Measurements from ENCODE around the gene EBF4. TPM values are rescaled to one million over a fixed set of nuclear protein-coding genes. Genes with fewer than 3 reads are reported as not detected.

The EBF4 gene
- total RNA-seq, 1 experiment from 2014 or later, result 11.4 TPM

GRCh38 chr20:2703716-2704475, 11.3 kb downstream of the EBF4 start:
- no peak for ATAC-seq
- H3K27ac ChIP-seq (ENCODE audit: low read depth, low read length), result no peak overlapping the region
- ChIA-PET CTCF (interaction anchor here (0.6 kb wide), 1 partner anchor 10 kb away, joined by 5 read pairs; no protein-coding TSS in a partner anchor), POLR2A (no interaction called here), RAD21 (ENCODE audit: low non-redundant PET in 1 of 2, low total read pairs in 2 of 2, uncharacterized antibody in 2 of 2, unreplicated experiment in 2 of 2) (no interaction called here)
- H3K36me3 ChIP-seq (ENCODE audit: control insufficient read depth in 1 of 2, insufficient read depth in 2 of 2, low read length in 2 of 2), result no peaks in the 10 kb centered on the region
- H3K27me3 ChIP-seq (ENCODE audit: insufficient read depth, low read length), result no peaks in the 10 kb centered on the region
- no peak overlapping the region for H3K9ac ChIP-seq (ENCODE audit: low read length)
- no peaks in the 10 kb centered on the region for H3K9me3 ChIP-seq (ENCODE audit: control insufficient read depth in 1 of 2, insufficient read depth in 1 of 2, low read depth in 1 of 2, low read length in 2 of 2)
- no peaks in the 10 kb centered on the region for H3K9me2 ChIP-seq (ENCODE audit: insufficient read depth)
- H3K4me2 ChIP-seq (ENCODE audit: low read length), result no peak overlapping the region
- H3K4me1 ChIP-seq (ENCODE audit: control insufficient read depth in 1 of 2, insufficient read depth in 2 of 2, low read length in 2 of 2), result no peaks in the 10 kb centered on the region
- TF ChIP-seq CBX3 (IDR thresholded peaks at IDR 0.05; ENCODE audit: low read depth) (no peak), POLR2AphosphoS5 (IDR thresholded peaks at IDR 0.05; ENCODE audit: low read depth, low read length) (no peak), ZNF274 (IDR thresholded peaks at IDR 0.05; ENCODE audit: low read depth, low read length) (no peak), JUND (IDR thresholded peaks at IDR 0.05) (no peak), CTCF (IDR thresholded peaks at IDR 0.05 in 2 of 3, conservative IDR thresholded peaks at IDR 0.05 in 1 of 3; ENCODE audit: borderline replicate concordance in 1 of 3, insufficient read depth in 1 of 3, low read depth in 2 of 3, low read length in 2 of 3) (no peak), ZBTB33 (IDR thresholded peaks at IDR 0.05; ENCODE audit: extremely low read depth, insufficient replicate concordance, low read length) (no peak), ZFX (IDR thresholded peaks at IDR 0.05) (no peak)
- H3K4me3 ChIP-seq (replicated peaks in 1 of 2; ENCODE audit: low read depth in 1 of 2, low read length in 2 of 2), result no peak overlapping the region
- H3K79me2 ChIP-seq (ENCODE audit: insufficient read depth, low read length), result no peaks in the 10 kb centered on the region
- intact Hi-C loops (cut with micrococcal nuclease), result no loop called here
- H2AFZ ChIP-seq (ENCODE audit: low read depth, low read length, poor library complexity, severe bottlenecking), result no peak overlapping the region
- no TSS peak for BruUV-seq (replicated peaks)
- no peak for DNase-seq (ENCODE audit: low read depth, low spot score)
- H4K20me1 ChIP-seq (ENCODE audit: insufficient read depth), result no peaks in the 10 kb centered on the region
